GM12875 (cell line): Measurements from ENCODE around the gene RUFY3.
"Not testable (repeated sequence)": the region's sequence is repeated elsewhere in the genome, so short reads cannot be mapped to it uniquely, and the experiment has no call there.

Experiments used
- H3K4me3 ChIP-seq: one replicate; pipeline ENCODE4 v1.5.1; 2011; ENCODE audit warnings: low read depth, low read length, control low read depth
- TF ChIP-seq, protein P1 (sequence below): IDR thresholded peaks from 2 replicates; pipeline ENCODE4 v1.5.1; 2011; ENCODE audit warnings: low read depth, mild to moderate bottlenecking, control low read depth, inconsistent platforms, low read length, moderate library complexity, borderline replicate concordance; ENCODE audit not compliant: insufficient read depth

The RUFY3 gene

DNA sequence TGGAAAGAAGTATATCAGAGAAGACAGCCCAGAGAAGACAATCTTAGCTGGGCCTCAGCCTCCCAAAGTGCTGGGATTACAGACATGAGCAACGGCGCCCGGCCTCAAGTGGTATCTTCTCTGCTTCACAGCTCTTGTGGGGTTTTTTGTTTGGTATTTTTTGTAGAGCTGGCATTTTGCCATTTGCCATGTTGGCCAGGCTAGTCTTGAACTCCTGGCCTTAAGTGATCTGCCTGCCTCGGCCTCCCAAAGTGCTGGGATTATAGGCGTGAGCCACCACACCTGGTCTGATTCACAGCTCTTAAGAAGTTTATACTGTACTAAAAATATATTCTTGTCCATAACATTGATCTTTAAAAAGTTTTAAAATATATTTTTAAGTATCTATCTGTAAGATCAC, 21.1 kb upstream of the RUFY3 start:
- no peak overlapping the region for H3K4me3 ChIP-seq
- TF ChIP-seq, protein P1, sequence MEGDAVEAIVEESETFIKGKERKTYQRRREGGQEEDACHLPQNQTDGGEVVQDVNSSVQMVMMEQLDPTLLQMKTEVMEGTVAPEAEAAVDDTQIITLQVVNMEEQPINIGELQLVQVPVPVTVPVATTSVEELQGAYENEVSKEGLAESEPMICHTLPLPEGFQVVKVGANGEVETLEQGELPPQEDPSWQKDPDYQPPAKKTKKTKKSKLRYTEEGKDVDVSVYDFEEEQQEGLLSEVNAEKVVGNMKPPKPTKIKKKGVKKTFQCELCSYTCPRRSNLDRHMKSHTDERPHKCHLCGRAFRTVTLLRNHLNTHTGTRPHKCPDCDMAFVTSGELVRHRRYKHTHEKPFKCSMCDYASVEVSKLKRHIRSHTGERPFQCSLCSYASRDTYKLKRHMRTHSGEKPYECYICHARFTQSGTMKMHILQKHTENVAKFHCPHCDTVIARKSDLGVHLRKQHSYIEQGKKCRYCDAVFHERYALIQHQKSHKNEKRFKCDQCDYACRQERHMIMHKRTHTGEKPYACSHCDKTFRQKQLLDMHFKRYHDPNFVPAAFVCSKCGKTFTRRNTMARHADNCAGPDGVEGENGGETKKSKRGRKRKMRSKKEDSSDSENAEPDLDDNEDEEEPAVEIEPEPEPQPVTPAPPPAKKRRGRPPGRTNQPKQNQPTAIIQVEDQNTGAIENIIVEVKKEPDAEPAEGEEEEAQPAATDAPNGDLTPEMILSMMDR: no peak

DNA sequence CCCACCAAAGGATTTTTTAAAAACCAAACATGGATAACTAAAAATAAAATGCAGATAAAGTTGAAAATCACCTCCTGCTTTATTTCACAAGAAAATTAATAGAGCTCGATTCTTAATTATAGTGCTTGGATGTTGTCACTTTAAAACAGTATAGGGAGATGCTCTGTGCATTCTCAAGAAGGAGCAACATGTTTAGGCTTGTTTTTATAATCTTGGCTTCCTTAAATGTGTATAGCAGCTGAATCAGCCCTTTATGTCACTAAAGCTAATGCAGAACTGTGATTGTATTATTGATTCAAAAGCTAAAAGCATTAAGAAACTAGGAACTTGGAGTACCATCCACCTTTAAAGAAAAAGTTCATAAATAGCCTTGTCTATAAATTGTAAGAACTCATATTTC, 20.5 kb upstream of the RUFY3 start:
- H3K4me3 ChIP-seq: no peak overlapping the region
- TF ChIP-seq, protein P1: no peak

DNA sequence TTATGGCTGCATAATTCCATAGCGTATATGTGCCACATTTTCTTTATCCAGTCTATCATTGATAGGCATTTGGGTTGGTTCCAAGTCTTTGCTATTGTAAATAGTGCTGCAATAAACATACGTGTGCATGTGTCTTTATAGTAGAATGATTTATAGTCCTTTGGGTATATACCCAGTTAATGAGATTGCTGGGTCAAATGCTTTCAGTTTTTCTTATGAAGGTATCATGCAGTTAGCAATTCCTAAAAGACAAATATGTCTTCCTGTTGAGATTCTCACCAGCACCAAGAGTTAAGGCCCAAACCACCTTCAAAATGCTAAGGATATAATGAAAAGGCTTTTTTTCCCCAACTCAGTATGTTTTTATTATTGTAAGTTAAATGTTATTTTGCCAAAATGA, 19.2 kb upstream of the RUFY3 start:
- H3K4me3 ChIP-seq: not testable (repeated sequence)

DNA sequence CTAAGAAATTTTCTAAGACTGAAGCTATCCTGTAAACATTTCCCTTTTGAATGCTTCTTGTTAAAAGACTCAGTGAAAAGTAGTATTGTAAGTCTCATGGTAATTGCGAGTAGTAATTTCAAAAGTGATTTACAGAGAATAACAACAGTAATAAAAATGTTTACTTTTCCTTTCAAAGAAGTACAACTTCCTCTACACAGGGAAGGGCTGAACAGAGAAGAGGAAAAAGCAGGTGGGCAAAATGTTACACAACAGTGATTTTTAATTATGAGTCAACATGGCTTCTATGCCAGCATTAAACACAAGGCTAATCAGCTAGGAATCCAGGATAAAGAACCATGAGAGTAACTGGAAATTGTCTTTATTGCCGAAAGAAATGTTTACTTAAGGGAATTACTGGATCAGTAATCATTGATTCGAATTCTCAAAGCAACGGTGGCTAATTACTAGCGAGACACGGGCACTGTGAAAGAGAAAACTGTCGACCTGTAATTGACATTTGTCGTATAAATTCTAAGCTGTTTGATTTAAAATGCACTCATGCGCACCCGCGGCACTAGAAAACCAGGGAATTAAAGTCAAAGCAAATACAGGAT, 18.0 kb upstream of the RUFY3 start:
- TF ChIP-seq, protein P1: no peak
- peak overlapping the region; percentile 62 for H3K4me3 ChIP-seq

DNA sequence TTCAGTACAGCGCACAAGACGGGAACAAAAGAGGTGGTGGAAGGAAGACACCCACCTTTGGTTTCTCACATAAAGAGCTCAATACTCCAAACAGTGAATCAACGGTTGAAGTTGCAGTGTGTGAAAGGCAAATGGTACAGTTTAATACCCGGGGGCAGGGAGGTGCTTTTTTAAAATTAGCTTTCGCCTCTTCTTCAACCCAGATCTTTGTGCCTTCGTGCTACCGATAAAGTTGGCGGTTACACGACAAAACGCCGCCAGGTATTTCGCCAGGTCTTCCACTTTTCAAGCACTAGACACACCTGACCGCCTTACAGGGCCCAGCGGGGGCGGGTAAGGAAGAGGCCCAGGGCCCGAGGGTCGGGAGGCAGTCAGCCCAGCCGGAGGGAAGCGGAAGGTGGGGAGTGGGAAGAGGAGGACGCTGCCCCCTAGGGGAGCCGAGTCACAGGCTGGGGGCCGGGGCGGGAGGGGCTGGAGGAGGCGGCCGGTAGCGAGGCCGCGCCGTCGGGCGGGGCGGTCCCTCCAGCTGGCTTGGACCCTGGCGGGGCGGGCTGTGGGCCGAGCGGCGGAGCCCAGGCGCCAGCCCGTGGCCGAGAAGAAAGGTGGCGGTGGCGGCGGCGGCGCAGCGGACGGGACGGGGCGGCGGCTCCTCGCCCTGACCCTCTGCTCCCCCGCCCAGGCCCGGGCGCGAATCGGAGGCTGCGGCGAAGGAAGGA, 17.4 kb upstream of the RUFY3 start:
- TF ChIP-seq, protein P1: 0 out of 2 replicates have a peak, but pooled peaks have one; percentile 34
- H3K4me3 ChIP-seq: peak overlapping the region; percentile 62

DNA sequence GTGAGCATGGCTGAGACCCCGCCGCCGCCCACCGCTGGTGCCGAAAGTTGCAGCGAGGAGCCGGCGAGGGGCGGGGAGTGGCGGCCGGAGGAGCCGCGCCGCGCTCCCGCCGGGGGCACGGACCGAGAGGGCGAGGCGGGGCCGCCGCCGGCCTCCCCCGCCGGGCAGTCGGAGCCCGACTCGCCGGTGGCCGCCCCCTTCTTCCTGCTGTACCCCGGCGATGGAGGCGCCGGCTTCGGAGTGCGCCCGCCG, 16.9 kb upstream of the RUFY3 start:
- TF ChIP-seq, protein P1: no peak
- H3K4me3 ChIP-seq: peak overlapping the region; percentile 62

DNA sequence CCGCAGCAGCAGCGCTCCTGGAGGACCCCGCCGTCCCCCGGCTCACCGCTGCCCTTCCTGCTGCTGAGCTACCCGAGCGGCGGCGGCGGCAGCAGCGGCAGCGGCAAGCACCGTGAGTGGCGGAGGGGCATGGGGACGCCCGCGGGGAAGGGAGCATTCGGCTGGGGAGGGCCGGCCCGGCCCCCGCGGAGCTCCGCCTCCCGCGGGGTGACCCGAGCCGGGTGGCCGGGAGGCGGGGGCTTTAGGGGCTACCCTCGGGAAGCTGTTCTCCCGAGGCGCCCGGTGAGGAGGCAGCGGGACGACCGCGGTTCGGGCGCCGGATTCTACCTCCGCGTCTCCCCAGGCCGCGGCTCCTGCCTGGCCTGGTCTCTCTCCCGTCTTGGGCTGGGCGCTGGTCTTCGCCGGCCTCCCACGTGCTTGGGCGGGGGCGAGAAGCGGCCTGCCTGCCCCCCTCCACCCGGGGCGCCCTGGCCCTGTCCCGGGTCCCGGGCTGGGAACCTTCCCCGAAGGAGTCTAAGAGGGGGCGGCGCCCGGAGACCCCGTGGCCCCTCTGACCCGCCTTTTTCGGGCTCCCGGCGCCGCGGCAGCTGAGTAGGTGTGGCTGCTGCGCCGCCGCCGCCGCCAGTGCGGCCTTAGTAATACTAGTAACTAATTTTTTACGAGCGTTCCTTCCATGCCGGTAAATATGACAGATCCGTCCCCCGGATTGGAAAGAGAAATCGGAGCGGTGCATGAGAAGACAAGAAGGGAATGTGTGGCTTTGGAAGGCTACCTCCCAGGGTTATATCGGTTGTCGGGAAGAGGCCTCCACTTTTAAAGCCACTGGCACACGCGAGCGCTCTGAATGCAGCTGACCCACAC, 16.4 kb upstream of the RUFY3 start:
- TF ChIP-seq, protein P1: 0 out of 2 replicates have a peak, but pooled peaks have one; percentile 1
- peak overlapping the region; percentile 62 for H3K4me3 ChIP-seq
